Right atrium auricular region (tissue), 2 donors: ENCODE results near the gene ZNF732. TPM values are rescaled to one million over a fixed set of nuclear protein-coding genes. Genes with fewer than 3 reads are reported as not detected.

ENCODE experiments used
- DNase-seq: peaks from one replicate; pipeline ENCODE4 v3.0.0-alpha.2; 2019; ENCODE audit warnings: low spot score
- H3K27ac ChIP-seq, 2 donors: fragments of 200-600 bp; sonication (generic); 1 replicate in 1 of 2; 2 replicates in 1 of 2; pipeline ENCODE4 v1.5.1; 2016 to 2019
- H3K27me3 ChIP-seq, 2 donors: fragments of 200-600 bp; sonication (generic); one replicate each; pipeline versions ENCODE4 v1.5.1 to v1.6.0; 2017 to 2019
- H3K36me3 ChIP-seq: fragments of 200-600 bp; sonication (generic); one replicate; pipeline ENCODE4 v1.5.1; 2016
- H3K4me1 ChIP-seq, 2 donors: fragments of 200-600 bp; sonication (generic); one replicate each; pipeline versions ENCODE4 v1.5.1 to v1.6.0; 2017 to 2019
- H3K4me3 ChIP-seq, 2 donors: fragments of 200-600 bp; sonication (generic); 1 replicate in 1 of 2; 2 replicates in 1 of 2; pipeline ENCODE4 v1.5.1; 2017 to 2019; ENCODE audit warnings: mild to moderate bottlenecking in 1 of 2, moderate library complexity in 1 of 2
- H3K9me3 ChIP-seq, 2 donors: fragments of 200-600 bp; sonication (generic); one replicate each; pipeline ENCODE4 v1.5.1; 2019
- microRNA counts, 2 donors: library from miRNA; unstranded; fragments of <30 nt; microRNA quantifications; one replicate each; lab custom pipeline; 2016 to 2017
- microRNA-seq, 2 donors: library from miRNA; unstranded; fragments of <30 nt; microRNA quantifications; one replicate each; pipeline ENCODE4, GENCODE V29; 2016 to 2017; ENCODE audit warnings: borderline number of aligned reads in 2 of 2, borderline replicate concordance in 1 of 2
- total RNA-seq, 2 donors: library from RNA; depleted of rRNA; stranded (reverse); fragments of >200 nt; gene quantifications; one replicate each; pipeline ENCODE4 v1.1.0, GENCODE V29; 2016
- TF ChIP-seq, protein P1 (sequence below), 2 donors: fragments of 200-600 bp; sonication (generic); IDR thresholded peaks; one replicate each; pipeline ENCODE4 v1.5.1; 2019; ENCODE audit warnings: antibody characterized with exemption in 2 of 2

Gene ZNF732
- total RNA-seq, 2 donors from 2014 or later: not detected

DNA sequence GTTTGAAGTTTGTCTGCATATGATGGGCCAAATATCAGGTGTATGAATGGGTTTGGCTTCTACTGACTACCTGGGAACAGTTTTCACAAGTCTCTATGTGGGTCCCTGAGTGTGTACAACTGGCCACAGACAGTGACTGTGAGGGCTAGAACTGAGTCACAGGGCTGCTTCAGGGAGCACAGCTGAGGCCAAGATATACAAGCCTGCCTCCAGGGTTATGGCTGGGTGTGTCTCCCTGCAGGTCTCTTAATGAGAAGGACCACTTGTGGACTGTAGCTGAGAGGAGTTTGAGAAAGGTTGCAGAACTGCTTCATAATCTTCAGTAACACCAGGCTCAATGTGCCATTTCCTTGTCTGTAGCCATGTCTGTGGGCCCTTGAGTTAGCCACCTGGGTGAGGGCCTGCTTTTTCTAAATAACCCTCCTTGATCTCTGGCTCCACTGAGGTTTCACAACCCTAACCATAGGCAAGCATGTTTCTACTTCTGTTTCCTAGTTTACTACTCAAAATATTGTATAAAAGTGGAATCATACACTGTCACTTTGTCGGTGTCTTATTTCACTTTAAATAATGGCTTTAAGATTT lies 81.3 kb downstream of the ZNF732 start:
- Histone ChIP-seq H3K27ac (no peak overlapping the region), H3K36me3 (no peaks in the 10 kb centered on the region), H3K4me1 (no peaks in the 10 kb centered on the region), H3K27me3 (no peaks in the 10 kb centered on the region), H3K9me3 (peaks cover 0 to 20% of the 10 kb centered on the region in 2 donors), H3K4me3 (no peak overlapping the region)
- DNase-seq: no peak
- TF ChIP-seq, protein P1, sequence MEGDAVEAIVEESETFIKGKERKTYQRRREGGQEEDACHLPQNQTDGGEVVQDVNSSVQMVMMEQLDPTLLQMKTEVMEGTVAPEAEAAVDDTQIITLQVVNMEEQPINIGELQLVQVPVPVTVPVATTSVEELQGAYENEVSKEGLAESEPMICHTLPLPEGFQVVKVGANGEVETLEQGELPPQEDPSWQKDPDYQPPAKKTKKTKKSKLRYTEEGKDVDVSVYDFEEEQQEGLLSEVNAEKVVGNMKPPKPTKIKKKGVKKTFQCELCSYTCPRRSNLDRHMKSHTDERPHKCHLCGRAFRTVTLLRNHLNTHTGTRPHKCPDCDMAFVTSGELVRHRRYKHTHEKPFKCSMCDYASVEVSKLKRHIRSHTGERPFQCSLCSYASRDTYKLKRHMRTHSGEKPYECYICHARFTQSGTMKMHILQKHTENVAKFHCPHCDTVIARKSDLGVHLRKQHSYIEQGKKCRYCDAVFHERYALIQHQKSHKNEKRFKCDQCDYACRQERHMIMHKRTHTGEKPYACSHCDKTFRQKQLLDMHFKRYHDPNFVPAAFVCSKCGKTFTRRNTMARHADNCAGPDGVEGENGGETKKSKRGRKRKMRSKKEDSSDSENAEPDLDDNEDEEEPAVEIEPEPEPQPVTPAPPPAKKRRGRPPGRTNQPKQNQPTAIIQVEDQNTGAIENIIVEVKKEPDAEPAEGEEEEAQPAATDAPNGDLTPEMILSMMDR (IDR thresholded peaks at IDR 0.05): no peak

MicroRNAs within 50 kb of the gene (microRNA counts, 767-probe panel; counts per million panel counts)
- 0 to 31.0 counts per million in 2 donors for microRNA hsa-miR-571 (lab: Ali Mortazavi, UCI)

Small RNA genes lying within 50 kb of the gene (microRNA-seq; reads per million reads assigned to microRNA genes)
- 0 reads per million in 2 donors for gene MIR571

Other genes starting within 250 kb of the ZNF732 start
- gene ZNF718, start 181.0 kb downstream of the ZNF732 start, total RNA-seq: 1 to 10 TPM; 2.4 to 3.5 TPM
- 1 to 10 TPM; 5.2 to 7.6 TPM for gene ZNF141, start 32.3 kb upstream of the ZNF732 start, total RNA-seq
- 1 to 10 TPM; 7.3 to 8.2 TPM for gene ZNF721, start 193.7 kb upstream of the ZNF732 start, total RNA-seq
- 10 to 100 TPM; 14.8 to 25.3 TPM for gene PIGG, start 193.7 kb upstream of the ZNF732 start, total RNA-seq